HepG2 (cell line): Measurements from ENCODE around the gene METAP2. TPM values are rescaled to one million over a fixed set of nuclear protein-coding genes. Genes with fewer than 3 reads are reported as not detected.

Experiments used
- ATAC-seq: fragments of 200-7000 bp; cut with Tn5 transposase; 3 replicates; pipeline ENCODE4 v1.9.1; 2020; ENCODE audit warnings: mild to moderate bottlenecking, moderate library complexity
- BruUV-seq: library from RNA; stranded (reverse); fragments of 400-500 nt; replicated peaks from 2 replicates; lab custom pipeline; 2021; lab: Mats Ljungman, UMichigan
- CTCF ChIA-PET: fragments of 300-600 bp; formaldehyde crosslinking; extraction: SDS; loops from one replicate; lab custom pipeline; 2021; ENCODE audit warnings: low total read pairs, inconsistent platforms, low intra/inter-chr PET ratio; lab: Yijun Ruan, JAX
- POLR2A ChIA-PET: fragments of 350-600 bp; sonication (Branson Sonifier 250); formaldehyde crosslinking; loops from one replicate; lab custom pipeline; 2020; ENCODE audit warnings: antibody characterized with exemption, inconsistent platforms; lab: Yijun Ruan, JAX
- DNase-seq: peaks from one replicate; pipeline ENCODE4 v3.0.0-alpha.2; 2015; ENCODE audit warnings: low spot score
- FAIRE-seq: peaks from 3 replicates; lab custom pipeline; 2011; peaks lifted over from hg19 to GRCh38; lab: Jason Lieb, UNC
- H2AFZ ChIP-seq: one replicate; pipeline ENCODE4 v1.6.1; 2011; ENCODE audit warnings: low read length, inconsistent platforms
- H3K27ac ChIP-seq: fragments of 300-600 bp; 3 replicates; pipeline ENCODE4 v1.8.0; 2011; ENCODE audit warnings: mixed run types, mild to moderate bottlenecking, mixed read lengths, low read length, inconsistent platforms; ENCODE audit not compliant: insufficient read depth; ENCODE audit errors: extremely low read length
- H3K27me3 ChIP-seq, 2 experiments: fragments of 200-600 bp in 1 of 2; 2 replicates in 1 of 2; 3 replicates in 1 of 2; pipeline versions ENCODE4 v1.6.0 to v1.8.0; 2011; ENCODE audit warnings: low read length in 2 of 2, mild to moderate bottlenecking in 2 of 2, moderate library complexity in 2 of 2, inconsistent platforms in 1 of 2; ENCODE audit not compliant: insufficient read depth in 2 of 2, control insufficient read depth in 1 of 2
- H3K36me3 ChIP-seq, 2 experiments: fragments of 200-600 bp in 1 of 2; replicated peaks in 1 of 2; 2 replicates in 1 of 2; 3 replicates in 1 of 2; pipeline versions ENCODE4 v1.5.1 to v1.8.0; 2011; ENCODE audit warnings: low read length in 2 of 2, inconsistent platforms in 1 of 2; ENCODE audit not compliant: insufficient read depth in 2 of 2, control insufficient read depth in 1 of 2
- H3K4me1 ChIP-seq: 2 replicates; pipeline ENCODE4 v1.5.1; 2012; ENCODE audit warnings: low read length, inconsistent platforms; ENCODE audit not compliant: insufficient read depth
- H3K4me2 ChIP-seq: 2 replicates; pipeline ENCODE4 v1.6.0; 2011; ENCODE audit warnings: low read depth, low read length, inconsistent platforms
- H3K4me3 ChIP-seq, 3 experiments: fragments of 200-600 bp in 1 of 3; sonication (generic), shearing (Covaris generic) in 1 of 3; replicated peaks in 1 of 3; 2 replicates each; pipeline ENCODE4 v1.5.1; 2011 to 2016; ENCODE audit warnings: low read length in 3 of 3, inconsistent platforms in 2 of 3, low read depth in 2 of 3, mild to moderate bottlenecking in 2 of 3, control low read depth in 1 of 3, mixed read lengths in 1 of 3; ENCODE audit not compliant: insufficient read depth in 1 of 3
- H3K79me2 ChIP-seq: one replicate; pipeline ENCODE4 v1.6.1; 2011; ENCODE audit warnings: low read length, inconsistent platforms; ENCODE audit not compliant: insufficient read depth
- H3K9ac ChIP-seq: 2 replicates; pipeline ENCODE4 v1.6.0; 2011; ENCODE audit warnings: mild to moderate bottlenecking, low read depth, low read length, inconsistent platforms; ENCODE audit not compliant: insufficient read depth
- H3K9me3 ChIP-seq: 2 replicates; pipeline ENCODE4 v1.5.1; 2012; ENCODE audit warnings: mild to moderate bottlenecking, low read length
- H4K20me1 ChIP-seq: 2 replicates; pipeline ENCODE4 v1.6.0; 2011; ENCODE audit warnings: inconsistent platforms, mild to moderate bottlenecking, low read length, moderate library complexity; ENCODE audit not compliant: insufficient read depth
- CEBPB ChIP-seq: IDR thresholded peaks from 2 replicates; pipeline ENCODE4 v1.6.1; 2011; ENCODE audit warnings: low read depth, low read length, improper control_type of control experiment, borderline replicate concordance
- FIP1L1 ChIP-seq: fragments of 200-400 bp; formaldehyde crosslinking; IDR thresholded peaks from 2 replicates; pipeline ENCODE4 v1.6.1; 2018; ENCODE audit warnings: low read depth, mild to moderate bottlenecking, low read length, moderate library complexity, borderline replicate concordance; ENCODE audit not compliant: insufficient read depth
- FUBP1 ChIP-seq: sonication (generic); formaldehyde crosslinking; IDR thresholded peaks from 2 replicates; pipeline ENCODE4 v1.5.1; 2020; ENCODE audit warnings: missing genetic modification reagents, mild to moderate bottlenecking, borderline replicate concordance
- GFI1 ChIP-seq: sonication (generic); formaldehyde crosslinking; IDR thresholded peaks from 2 replicates; pipeline ENCODE4 v1.5.0; 2020; ENCODE audit warnings: missing genetic modification reagents, mild to moderate bottlenecking, borderline replicate concordance
- PCBP1 ChIP-seq: fragments of 200-400 bp; formaldehyde crosslinking; IDR thresholded peaks from 2 replicates; pipeline ENCODE4 v1.6.1; 2017; ENCODE audit warnings: mild to moderate bottlenecking, low read depth, low read length, borderline replicate concordance
- PLSCR1 ChIP-seq: sonication (generic); formaldehyde crosslinking; IDR thresholded peaks from 2 replicates; pipeline ENCODE4 v1.5.0; 2020; ENCODE audit warnings: missing genetic modification reagents, mild to moderate bottlenecking, borderline replicate concordance
- SIN3A ChIP-seq: IDR thresholded peaks from 2 replicates; pipeline ENCODE4 v1.6.1; 2011; ENCODE audit warnings: low read depth, mild to moderate bottlenecking, control low read depth, low read length, borderline replicate concordance
- ZNF724P ChIP-seq: sonication (generic); formaldehyde crosslinking; IDR thresholded peaks from 2 replicates; pipeline ENCODE4 v1.8.0; 2022; ENCODE audit warnings: missing genetic modification reagents, borderline replicate concordance
- WGBS: methylation state at CpG from one replicate; pipeline ENCODE4 v1.1.6; 2017; ENCODE audit warnings: low lambda C conversion rate; 5-methylcytosine and 5-hydroxymethylcytosine counted together
- in situ Hi-C: cut with HindIII; loops from 2 replicates; pipeline ENCODE4 v1.10.0; 2017; ENCODE audit warnings: low pct_unique_long_range_greater_than_20kb; ENCODE audit not compliant: extremely low pct_ligation_motif_present
- intact Hi-C: fragments of 100-400 bp; cut with micrococcal nuclease; formaldehyde crosslinking; loops from one replicate; pipeline ENCODE4 v1.10.0; 2022; ENCODE audit not compliant: unreplicated experiment
- polyA plus RNA-seq, 8 experiments: library from polyadenylated mRNA; depleted of rRNA in 3 of 8; stranded (reverse) in 7 of 8; unstranded in 1 of 8; fragments of >200 nt; fragmentation: Illumina TruSeq in 4 of 8; extraction: Trizol in 4 of 8; gene quantifications; 2 replicates each; pipeline versions ENCODE4 v1.2.1 to v1.2.3, GENCODE V29; 2011 to 2016; ENCODE audit warnings: low read depth in 4 of 8, missing spikeins in 1 of 8, mixed read lengths in 1 of 8; ENCODE audit not compliant: insufficient read depth in 1 of 8
- total RNA-seq, 5 experiments: library from RNA; depleted of rRNA; stranded (reverse); fragments of >200 nt; fragmentation: Illumina TruSeq; extraction: Trizol; gene quantifications; 2 replicates each; pipeline ENCODE4 v1.2.3, GENCODE V29; 2016; ENCODE audit warnings: low read depth in 1 of 5
- TF ChIP-seq, protein P1 (sequence below): sonication (generic); formaldehyde crosslinking; IDR thresholded peaks from 2 replicates; pipeline ENCODE4 v1.4.0; 2020; ENCODE audit warnings: missing genetic modification reagents
- TF ChIP-seq, protein P2 (sequence below): IDR thresholded peaks from 2 replicates; pipeline ENCODE4 v1.6.1; 2016; ENCODE audit warnings: mild to moderate bottlenecking

The METAP2 gene
- total and polyA plus RNA-seq, 2 of the 13 experiments (the other 11 are each of a cell fraction or from before 2014, with no cell fraction given) = 67.8 to 131 TPM

DNA sequence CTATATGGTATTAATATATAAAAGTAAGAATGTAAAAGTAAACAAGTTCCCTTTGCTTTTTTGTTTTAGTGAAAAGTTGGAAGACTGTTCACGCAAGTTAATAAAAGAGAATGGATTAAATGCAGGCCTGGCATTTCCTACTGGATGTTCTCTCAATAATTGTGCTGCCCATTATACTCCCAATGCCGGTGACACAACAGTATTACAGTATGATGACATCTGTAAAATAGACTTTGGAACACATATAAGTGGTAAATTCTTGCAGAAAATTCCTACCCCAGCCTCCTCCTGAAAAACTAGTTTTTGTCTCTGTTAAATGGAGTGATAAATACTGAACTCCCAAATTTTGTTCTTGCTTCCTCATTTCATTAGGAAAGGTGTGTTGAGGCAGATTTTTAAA lies 20.9 kb downstream of the METAP2 start:
- CTCF ChIA-PET = no interaction called here
- H4K20me1 ChIP-seq = no peaks in the 10 kb centered on the region

GRCh38 chr12:95495433-95495832 lies 21.5 kb downstream of the METAP2 start:
- ChIA-PET CTCF (no interaction called here), POLR2A (no interaction called here)
- Histone ChIP-seq H3K9me3 (no peaks in the 10 kb centered on the region), H3K9ac (no peak overlapping the region), H3K79me2 (peaks cover 11% of the 10 kb centered on the region), H4K20me1 (no peaks in the 10 kb centered on the region), H3K4me3 (no peak overlapping the region), H3K27me3 (no peaks in the 10 kb centered on the region), H2AFZ (no peak overlapping the region), H3K36me3 (peaks cover 9 to 78% of the 10 kb centered on the region in 2 experiments; a peak in 4 of 5 replicates), H3K4me1 (peaks cover 19% of the 10 kb centered on the region), H3K27ac (no peak overlapping the region), H3K4me2 (no peak overlapping the region)
- no peak for FAIRE-seq
- intact Hi-C loops = no loop called here
- no peak for ATAC-seq
- in situ Hi-C loops = no loop called here
- no TSS peak for BruUV-seq
- DNase-seq = no peak
- WGBS = 93% methylated on average over 1 of the region's 1 CpG
- TF ChIP-seq PCBP1 = no peak
- TF ChIP-seq, protein P1, sequence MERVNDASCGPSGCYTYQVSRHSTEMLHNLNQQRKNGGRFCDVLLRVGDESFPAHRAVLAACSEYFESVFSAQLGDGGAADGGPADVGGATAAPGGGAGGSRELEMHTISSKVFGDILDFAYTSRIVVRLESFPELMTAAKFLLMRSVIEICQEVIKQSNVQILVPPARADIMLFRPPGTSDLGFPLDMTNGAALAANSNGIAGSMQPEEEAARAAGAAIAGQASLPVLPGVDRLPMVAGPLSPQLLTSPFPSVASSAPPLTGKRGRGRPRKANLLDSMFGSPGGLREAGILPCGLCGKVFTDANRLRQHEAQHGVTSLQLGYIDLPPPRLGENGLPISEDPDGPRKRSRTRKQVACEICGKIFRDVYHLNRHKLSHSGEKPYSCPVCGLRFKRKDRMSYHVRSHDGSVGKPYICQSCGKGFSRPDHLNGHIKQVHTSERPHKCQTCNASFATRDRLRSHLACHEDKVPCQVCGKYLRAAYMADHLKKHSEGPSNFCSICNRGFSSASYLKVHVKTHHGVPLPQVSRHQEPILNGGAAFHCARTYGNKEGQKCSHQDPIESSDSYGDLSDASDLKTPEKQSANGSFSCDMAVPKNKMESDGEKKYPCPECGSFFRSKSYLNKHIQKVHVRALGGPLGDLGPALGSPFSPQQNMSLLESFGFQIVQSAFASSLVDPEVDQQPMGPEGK (CRISPR knock-in tag) = no peak
- TF ChIP-seq PLSCR1 (CRISPR knock-in tag) = no peak
- TF ChIP-seq, protein P2, sequence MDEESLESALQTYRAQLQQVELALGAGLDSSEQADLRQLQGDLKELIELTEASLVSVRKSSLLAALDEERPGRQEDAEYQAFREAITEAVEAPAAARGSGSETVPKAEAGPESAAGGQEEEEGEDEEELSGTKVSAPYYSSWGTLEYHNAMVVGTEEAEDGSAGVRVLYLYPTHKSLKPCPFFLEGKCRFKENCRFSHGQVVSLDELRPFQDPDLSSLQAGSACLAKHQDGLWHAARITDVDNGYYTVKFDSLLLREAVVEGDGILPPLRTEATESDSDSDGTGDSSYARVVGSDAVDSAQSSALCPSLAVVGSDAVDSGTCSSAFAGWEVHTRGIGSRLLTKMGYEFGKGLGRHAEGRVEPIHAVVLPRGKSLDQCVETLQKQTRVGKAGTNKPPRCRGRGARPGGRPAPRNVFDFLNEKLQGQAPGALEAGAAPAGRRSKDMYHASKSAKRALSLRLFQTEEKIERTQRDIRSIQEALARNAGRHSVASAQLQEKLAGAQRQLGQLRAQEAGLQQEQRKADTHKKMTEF (CRISPR knock-in tag) = no peak
- no peak for TF ChIP-seq ZNF724P (CRISPR knock-in tag)
- TF ChIP-seq GFI1 = no peak
- TF ChIP-seq FUBP1 = no peak
- TF ChIP-seq FIP1L1 = no peak

More for the DNA sequence above, 20.9 kb downstream of the METAP2 start:
- 82% methylated on average over 2 of the region's 2 CpGs for WGBS
- Histone ChIP-seq H3K9me3 (no peaks in the 10 kb centered on the region), H3K27me3 (no peaks in the 10 kb centered on the region), H3K4me1 (peaks cover 14% of the 10 kb centered on the region), H2AFZ (no peak overlapping the region), H3K79me2 (peaks cover 10% of the 10 kb centered on the region), H3K4me2 (no peak overlapping the region), H3K27ac (no peak overlapping the region), H3K9ac (no peak overlapping the region), H3K36me3 (peaks cover 9 to 77% of the 10 kb centered on the region in 2 experiments; a peak in 4 of 5 replicates), H3K4me3 (no peak overlapping the region)
- no peak for DNase-seq
- in situ Hi-C loops = no loop called here
- intact Hi-C loops = no loop called here
- no peak for ATAC-seq
- POLR2A ChIA-PET = no interaction called here
- TF ChIP-seq CEBPB (peak; percentile 65; the same call in 1 of the 2 replicates), SIN3A (no peak)
- FAIRE-seq = no peak
- no TSS peak for BruUV-seq
